HCT116 (cell line): Measurements from ENCODE around the gene FBH1. TPM values are rescaled to one million over a fixed set of nuclear protein-coding genes. Genes with fewer than 3 reads are reported as not detected.

ENCODE experiments used
- ATAC-seq: fragments of 200-7000 bp; cut with Tn5 transposase; 2 replicates; pipeline ENCODE4 v1.9.1; 2020; ENCODE audit warnings: mild to moderate bottlenecking, moderate library complexity
- BruUV-seq: library from RNA; stranded (reverse); fragments of 400-500 nt; replicated peaks from 2 replicates; lab custom pipeline; 2021; lab: Mats Ljungman, UMichigan
- CTCF ChIA-PET: fragments of 300-600 bp; sonication (Branson Sonifier 250); formaldehyde crosslinking; loops from one replicate; lab custom pipeline; 2021; ENCODE audit warnings: antibody characterized with exemption; lab: Charles Lee
- POLR2A ChIA-PET: fragments of 300-600, 350-600 bp; sonication (Branson Sonifier 250); formaldehyde crosslinking; loops from one replicate; lab custom pipeline; 2021; ENCODE audit warnings: antibody characterized with exemption; lab: Charles Lee
- RAD21 ChIA-PET, 2 experiments: fragments of 300-600 bp; sonication (Branson Sonifier 250); formaldehyde crosslinking; loops; one replicate each; lab custom pipeline; 2023; ENCODE audit warnings: low total read pairs in 2 of 2; ENCODE audit not compliant: uncharacterized antibody in 2 of 2, unreplicated experiment in 2 of 2, low non-redundant PET in 1 of 2; lab: Charles Lee
- DNase-seq: peaks from one replicate; pipeline ENCODE4 v3.0.0-alpha.2; 2010; ENCODE audit warnings: low read depth, low spot score
- H2AFZ ChIP-seq: fragments of 200-600 bp; shearing (Covaris generic), sonication (generic); 2 replicates; pipeline ENCODE4 v1.6.1; 2017; ENCODE audit warnings: low read depth, mixed run types, mixed read lengths, antibody characterized with exemption, low read length; ENCODE audit not compliant: poor library complexity, severe bottlenecking
- H3K27ac ChIP-seq: 2 replicates; pipeline ENCODE4 v1.5.1; 2012; ENCODE audit warnings: low read depth, low read length
- H3K27me3 ChIP-seq: fragments of 200-600 bp; sonication (generic); 2 replicates; pipeline ENCODE4 v1.6.1; 2016; ENCODE audit warnings: mixed run types, low read length, mixed read lengths; ENCODE audit not compliant: insufficient read depth
- H3K36me3 ChIP-seq, 2 experiments: fragments of 200-500 bp in 1 of 2; fragments of 200-600 bp in 1 of 2; sonication (Bioruptor generic) in 1 of 2; sonication (generic) in 1 of 2; 2 replicates each; pipeline versions ENCODE4 v1.5.1 to v1.6.1; 2014 to 2016; ENCODE audit warnings: low read length in 2 of 2, inconsistent platforms in 1 of 2, mixed read lengths in 1 of 2, mixed run types in 1 of 2; ENCODE audit not compliant: insufficient read depth in 2 of 2, control insufficient read depth in 1 of 2
- H3K4me1 ChIP-seq, 2 experiments: fragments of 200-600 bp in 1 of 2; sonication (generic) in 1 of 2; 2 replicates each; pipeline versions ENCODE4 v1.5.1 to v1.6.1; 2012 to 2017; ENCODE audit warnings: low read length in 2 of 2, inconsistent platforms in 1 of 2, mild to moderate bottlenecking in 1 of 2, mixed read lengths in 1 of 2, mixed run types in 1 of 2, moderate library complexity in 1 of 2; ENCODE audit not compliant: insufficient read depth in 2 of 2, control insufficient read depth in 1 of 2
- H3K4me2 ChIP-seq: fragments of 200-600 bp; sonication (generic); 2 replicates; pipeline ENCODE4 v1.6.1; 2017; ENCODE audit warnings: mixed run types, low read length, mixed read lengths
- H3K4me3 ChIP-seq, 2 experiments: fragments of 200-600 bp in 1 of 2; sonication (generic) in 1 of 2; replicated peaks in 1 of 2; 2 replicates each; pipeline ENCODE4 v1.5.1; 2011 to 2016; ENCODE audit warnings: low read length in 2 of 2, control low read depth in 1 of 2, low read depth in 1 of 2, mild to moderate bottlenecking in 1 of 2, mixed read lengths in 1 of 2, mixed run types in 1 of 2
- H3K79me2 ChIP-seq: fragments of 200-600 bp; sonication (generic); 2 replicates; pipeline ENCODE4 v1.6.1; 2017; ENCODE audit warnings: mild to moderate bottlenecking, mixed run types, low read length, moderate library complexity, mixed read lengths; ENCODE audit not compliant: insufficient read depth
- H3K9ac ChIP-seq: fragments of 200-600 bp; sonication (generic); 2 replicates; pipeline ENCODE4 v1.6.1; 2016; ENCODE audit warnings: low read length, mixed read lengths
- H3K9me2 ChIP-seq: fragments of 200-600 bp; sonication (generic), shearing (Covaris generic); 2 replicates; pipeline ENCODE4 v1.6.1; 2017; ENCODE audit warnings: mixed run types, mild to moderate bottlenecking, moderate library complexity; ENCODE audit not compliant: insufficient read depth
- H3K9me3 ChIP-seq, 2 experiments: fragments of 200-500 bp in 1 of 2; fragments of 200-600 bp in 1 of 2; sonication (Bioruptor generic) in 1 of 2; sonication (generic) in 1 of 2; 2 replicates each; pipeline ENCODE4 v1.6.1; 2014 to 2017; ENCODE audit warnings: low read length in 2 of 2, mixed read lengths in 2 of 2, inconsistent platforms in 1 of 2, low read depth in 1 of 2, mild to moderate bottlenecking in 1 of 2, mixed run types in 1 of 2, moderate library complexity in 1 of 2; ENCODE audit not compliant: control insufficient read depth in 1 of 2, insufficient read depth in 1 of 2
- H4K20me1 ChIP-seq: fragments of 200-600 bp; sonication (generic), shearing (Covaris generic); 2 replicates; pipeline ENCODE4 v1.6.1; 2017; ENCODE audit warnings: mixed run types, mild to moderate bottlenecking, moderate library complexity; ENCODE audit not compliant: insufficient read depth
- CEBPB ChIP-seq: IDR thresholded peaks from 2 replicates; pipeline ENCODE4 v1.6.1; 2012; ENCODE audit warnings: low read depth
- EGR1 ChIP-seq: IDR thresholded peaks from 2 replicates; pipeline ENCODE4 v1.6.1; 2012; ENCODE audit warnings: low read depth
- ELF1 ChIP-seq: IDR thresholded peaks from 2 replicates; pipeline ENCODE4 v1.6.1; 2012; ENCODE audit warnings: low read depth, borderline replicate concordance
- EZH2phosphoT487 ChIP-seq: fragments of 200-600 bp; IDR thresholded peaks from 2 replicates; pipeline ENCODE4 v1.6.1; 2018; ENCODE audit warnings: antibody characterized with exemption, borderline replicate concordance
- FOSL1 ChIP-seq: IDR thresholded peaks from 2 replicates; pipeline ENCODE4 v1.6.1; 2012; ENCODE audit warnings: low read depth
- JUND ChIP-seq: IDR thresholded peaks from 2 replicates; pipeline ENCODE4 v1.6.1; 2012
- POLR2A ChIP-seq: IDR thresholded peaks from 2 replicates; pipeline ENCODE4 v1.7.0; 2011; ENCODE audit warnings: borderline replicate concordance; ENCODE audit not compliant: insufficient read depth, insufficient read length; ENCODE audit errors: extremely low read depth
- POLR2AphosphoS5 ChIP-seq: IDR thresholded peaks from 2 replicates; pipeline ENCODE4 v1.6.1; 2011; ENCODE audit warnings: mild to moderate bottlenecking, low read depth, low read length, moderate library complexity
- RAD21 ChIP-seq: IDR thresholded peaks from 2 replicates; pipeline ENCODE4 v1.6.1; 2012; ENCODE audit warnings: low read depth, mild to moderate bottlenecking
- SP1 ChIP-seq: IDR thresholded peaks from 2 replicates; pipeline ENCODE4 v1.6.1; 2012; ENCODE audit warnings: low read depth
- YY1 ChIP-seq: IDR thresholded peaks from 2 replicates; pipeline ENCODE4 v1.6.1; 2011; ENCODE audit warnings: low read length, low read depth, moderate library complexity, mild to moderate bottlenecking; ENCODE audit not compliant: insufficient replicate concordance; ENCODE audit errors: extremely low read depth
- ZBTB33 ChIP-seq: IDR thresholded peaks from 2 replicates; pipeline ENCODE4 v1.6.1; 2011; ENCODE audit warnings: mild to moderate bottlenecking, low read length, moderate library complexity; ENCODE audit not compliant: insufficient replicate concordance; ENCODE audit errors: extremely low read depth
- ZNF274 ChIP-seq: fragments of 200-500 bp; sonication (Bioruptor generic); IDR thresholded peaks from 2 replicates; pipeline ENCODE4 v1.6.1; 2014; ENCODE audit warnings: mild to moderate bottlenecking, low read depth, low read length, inconsistent platforms
- intact Hi-C: fragments of 100-400 bp; cut with micrococcal nuclease; formaldehyde crosslinking; loops from 2 replicates; pipeline ENCODE4 v1.10.0; 2022
- total RNA-seq: library from RNA; stranded (reverse); gene quantifications from one replicate; pipeline ENCODE4 v1.2.1, GENCODE V29; 2021; ENCODE audit not compliant: unreplicated experiment
- TF ChIP-seq, protein P1 (sequence below), 3 experiments: fragments of 200-600 bp in 1 of 3; sonication (generic) in 1 of 3; IDR thresholded peaks in 2 of 3; conservative IDR thresholded peaks in 1 of 3; 2 replicates each; pipeline ENCODE4 v1.5.1; 2012 to 2017; ENCODE audit warnings: low read depth in 2 of 3, low read length in 2 of 3, antibody characterized with exemption in 1 of 3, borderline replicate concordance in 1 of 3, control low read depth in 1 of 3, mild to moderate bottlenecking in 1 of 3, mixed read lengths in 1 of 3, mixed run types in 1 of 3, moderate library complexity in 1 of 3; ENCODE audit not compliant: insufficient read depth in 1 of 3
- TF ChIP-seq, protein P2 (sequence below): IDR thresholded peaks from 2 replicates; pipeline ENCODE4 v1.6.1; 2012

FBH1 gene
- total RNA-seq, 1 experiment from 2014 or later: 70.2 TPM

GRCh38 chr10:5973069-5973468, 83.0 kb downstream of the FBH1 start (continued):
- TF ChIP-seq, protein P1, sequence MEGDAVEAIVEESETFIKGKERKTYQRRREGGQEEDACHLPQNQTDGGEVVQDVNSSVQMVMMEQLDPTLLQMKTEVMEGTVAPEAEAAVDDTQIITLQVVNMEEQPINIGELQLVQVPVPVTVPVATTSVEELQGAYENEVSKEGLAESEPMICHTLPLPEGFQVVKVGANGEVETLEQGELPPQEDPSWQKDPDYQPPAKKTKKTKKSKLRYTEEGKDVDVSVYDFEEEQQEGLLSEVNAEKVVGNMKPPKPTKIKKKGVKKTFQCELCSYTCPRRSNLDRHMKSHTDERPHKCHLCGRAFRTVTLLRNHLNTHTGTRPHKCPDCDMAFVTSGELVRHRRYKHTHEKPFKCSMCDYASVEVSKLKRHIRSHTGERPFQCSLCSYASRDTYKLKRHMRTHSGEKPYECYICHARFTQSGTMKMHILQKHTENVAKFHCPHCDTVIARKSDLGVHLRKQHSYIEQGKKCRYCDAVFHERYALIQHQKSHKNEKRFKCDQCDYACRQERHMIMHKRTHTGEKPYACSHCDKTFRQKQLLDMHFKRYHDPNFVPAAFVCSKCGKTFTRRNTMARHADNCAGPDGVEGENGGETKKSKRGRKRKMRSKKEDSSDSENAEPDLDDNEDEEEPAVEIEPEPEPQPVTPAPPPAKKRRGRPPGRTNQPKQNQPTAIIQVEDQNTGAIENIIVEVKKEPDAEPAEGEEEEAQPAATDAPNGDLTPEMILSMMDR (IDR thresholded peaks at IDR 0.05 in 2 of 3, conservative IDR thresholded peaks at IDR 0.05 in 1 of 3; ENCODE audit: borderline replicate concordance in 1 of 3, insufficient read depth in 1 of 3, low read depth in 2 of 3, low read length in 2 of 3): no peak
- TF ChIP-seq FOSL1 (no peak), RAD21 (no peak), SP1 (no peak), EZH2phosphoT487 (no peak), YY1 (no peak)

- Histone ChIP-seq H3K27me3 (no peaks in the 10 kb centered on the region), H2AFZ (peak overlapping the region; percentile 52), H3K79me2 (peaks cover 45% of the 10 kb centered on the region), H4K20me1 (no peaks in the 10 kb centered on the region), H3K27ac (peak overlapping the region; percentile 85; the same call in 1 of the 2 replicates), H3K36me3 (no peaks in the 10 kb centered on the region), H3K9me2 (no peaks in the 10 kb centered on the region), H3K9ac (peak overlapping the region; percentile 78), H3K4me2 (peak overlapping the region; percentile 87), H3K4me1 (peaks cover 6 to 27% of the 10 kb centered on the region in 2 experiments), H3K4me3 (peak overlapping the region; percentile 66 to 83), H3K9me3 (no peaks in the 10 kb centered on the region)
- BruUV-seq: no TSS peak
- intact Hi-C loops: loop anchor here (5.0 to 10.0 kb wide), 2 partner anchors 109 to 1811 kb away; partner anchors contain the start of genes ATP5F1C, KIN and RBM17
- no peak for ATAC-seq
- RAD21 ChIA-PET: no interaction called here
- DNase-seq: no peak
- POLR2A ChIA-PET: interaction anchor here (1.0 kb wide), 1 partner anchor 86 kb away, joined by 3 read pairs; the partner anchor contains the start of genes ANKRD16 and FBH1
- CTCF ChIA-PET: interaction anchor here (0.8 kb wide), 1 partner anchor 426 kb away, joined by 3 read pairs; no protein-coding TSS in a partner anchor
- no peak for TF ChIP-seq ZBTB33
- no peak for TF ChIP-seq CEBPB
- no peak for TF ChIP-seq POLR2AphosphoS5
- TF ChIP-seq ZNF274: no peak
- TF ChIP-seq, protein P1 (IDR thresholded peaks at IDR 0.05 in 2 of 3, conservative IDR thresholded peaks at IDR 0.05 in 1 of 3; ENCODE audit: borderline replicate concordance in 1 of 3, insufficient read depth in 1 of 3, low read depth in 2 of 3, low read length in 2 of 3): no peak
- TF ChIP-seq JUND: no peak
- no peak for TF ChIP-seq ELF1
- TF ChIP-seq RAD21: no peak
- TF ChIP-seq EGR1: no peak
- no peak for TF ChIP-seq POLR2A
- no peak for TF ChIP-seq FOSL1
- TF ChIP-seq, protein P2, sequence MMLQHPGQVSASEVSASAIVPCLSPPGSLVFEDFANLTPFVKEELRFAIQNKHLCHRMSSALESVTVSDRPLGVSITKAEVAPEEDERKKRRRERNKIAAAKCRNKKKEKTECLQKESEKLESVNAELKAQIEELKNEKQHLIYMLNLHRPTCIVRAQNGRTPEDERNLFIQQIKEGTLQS: no peak
- TF ChIP-seq EZH2phosphoT487: no peak
Measured at GRCh38 chr10:5975641-5976473, 85.8 kb downstream of the FBH1 start.
